IPS-NIHi11 (cell line): ENCODE measurements around the gene GRID1.
"Not testable (repeated sequence)": the region's sequence is repeated elsewhere in the genome, so short reads cannot be mapped to it uniquely, and the experiment has no call there.

Experiments
- DNase-seq: peaks from one replicate; pipeline ENCODE4 v3.0.0; 2012; ENCODE audit warnings: mixed read lengths, low spot score

The GRID1 gene

DNA sequence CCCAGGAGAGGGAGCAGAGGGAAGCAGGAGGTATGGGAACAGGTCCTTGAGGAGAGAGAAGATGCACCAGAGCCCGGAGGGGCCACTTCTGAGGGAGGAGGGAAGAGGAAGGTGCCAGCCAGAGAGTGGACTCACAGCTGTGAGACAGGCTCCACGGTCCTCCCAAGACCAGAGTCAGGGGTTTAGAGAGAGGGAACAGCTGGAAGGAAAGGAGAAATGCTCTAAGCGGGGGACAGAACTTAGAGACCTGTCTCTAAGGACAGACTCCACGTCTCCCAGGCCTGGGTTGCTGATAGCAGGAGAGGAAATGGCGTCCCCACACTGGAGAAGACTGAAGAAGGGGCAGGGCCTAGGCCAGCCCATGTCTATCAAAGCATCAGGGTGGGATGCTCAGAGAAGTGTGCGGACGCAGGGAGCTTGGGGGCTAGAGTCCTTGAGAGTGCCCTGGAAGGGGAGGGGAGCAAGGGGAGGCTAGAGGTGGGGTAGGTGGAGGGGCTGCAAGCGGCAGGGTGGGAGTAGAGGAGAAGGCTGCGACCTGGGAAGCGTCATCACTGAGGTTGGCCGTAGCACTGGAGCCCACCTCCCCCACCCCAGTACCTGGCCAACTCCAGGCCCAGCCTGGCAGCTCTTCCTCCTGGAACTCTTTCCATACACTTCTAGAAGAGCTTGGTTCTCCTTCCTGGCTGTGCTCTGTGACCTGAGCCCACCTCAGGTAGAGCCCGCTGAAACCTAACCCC, 25.6 kb upstream of the GRID1 start:
- no peak for DNase-seq

DNA sequence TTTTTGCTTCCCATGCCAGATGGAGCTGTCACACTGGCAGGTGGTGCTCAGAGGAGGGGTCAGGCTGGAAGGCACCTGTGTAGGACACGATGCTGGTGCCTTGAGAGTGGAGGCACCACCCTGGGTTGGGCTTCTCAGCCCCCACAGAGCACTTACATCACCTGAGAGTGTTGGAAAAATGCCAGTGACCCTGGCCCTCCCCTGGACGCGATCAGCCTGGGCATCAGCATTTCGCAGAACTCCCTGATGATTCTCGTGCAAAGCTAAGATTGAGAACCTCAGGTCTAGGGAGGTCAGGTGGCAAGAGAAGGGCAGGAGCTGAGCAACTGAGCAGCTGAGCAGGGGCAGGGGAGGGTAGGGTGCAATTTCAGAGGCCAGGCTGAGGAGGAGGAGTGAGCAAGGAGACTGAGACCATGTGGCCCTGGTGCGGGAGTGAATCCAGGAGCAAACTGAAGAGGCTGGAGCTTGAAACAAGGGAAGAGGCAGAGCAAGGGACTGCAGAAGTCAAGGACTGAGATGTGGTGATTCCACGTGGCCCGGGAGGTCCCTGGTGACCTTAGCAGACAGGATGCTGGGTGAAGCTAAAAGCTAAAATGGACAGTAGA, 24.7 kb upstream of the GRID1 start:
- DNase-seq: no peak

DNA sequence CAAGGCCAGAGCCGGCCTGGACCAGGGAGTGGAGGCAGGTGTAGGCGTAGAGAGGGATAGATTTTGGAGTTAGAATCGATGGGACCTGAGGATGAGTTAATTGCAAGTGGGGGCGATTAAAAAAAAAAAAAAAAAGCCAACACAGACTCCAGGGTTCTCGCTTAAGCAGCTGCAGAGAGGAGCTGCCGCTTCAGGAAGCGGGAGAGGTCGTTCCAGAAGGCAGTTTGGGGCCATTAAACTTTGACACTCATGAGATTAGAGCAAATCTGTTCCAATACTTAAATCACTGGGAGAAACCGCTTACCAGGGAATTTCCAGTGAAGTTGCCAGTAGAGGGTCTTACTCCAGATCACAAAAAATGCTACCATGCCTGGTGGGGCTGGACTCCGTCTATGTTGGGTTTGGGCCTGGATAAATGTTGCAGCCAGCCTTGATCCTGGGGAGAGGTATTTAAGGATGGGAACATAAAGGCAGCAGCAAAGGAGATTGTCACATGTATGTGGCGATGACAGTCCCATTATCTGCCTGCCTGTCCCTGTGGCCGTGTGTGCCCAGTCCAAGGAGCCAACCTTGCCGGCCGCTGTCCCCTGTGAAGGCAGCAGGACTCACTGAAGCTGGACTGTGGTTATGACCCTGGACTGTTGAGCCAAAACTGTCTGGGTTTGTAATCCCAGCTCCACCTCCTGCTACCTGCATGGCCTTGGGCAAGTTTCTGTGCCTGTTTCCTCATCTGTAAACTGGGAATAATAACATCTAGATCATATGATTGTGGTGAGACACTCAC, 23.9 kb upstream of the GRID1 start:
- no peak for DNase-seq

DNA sequence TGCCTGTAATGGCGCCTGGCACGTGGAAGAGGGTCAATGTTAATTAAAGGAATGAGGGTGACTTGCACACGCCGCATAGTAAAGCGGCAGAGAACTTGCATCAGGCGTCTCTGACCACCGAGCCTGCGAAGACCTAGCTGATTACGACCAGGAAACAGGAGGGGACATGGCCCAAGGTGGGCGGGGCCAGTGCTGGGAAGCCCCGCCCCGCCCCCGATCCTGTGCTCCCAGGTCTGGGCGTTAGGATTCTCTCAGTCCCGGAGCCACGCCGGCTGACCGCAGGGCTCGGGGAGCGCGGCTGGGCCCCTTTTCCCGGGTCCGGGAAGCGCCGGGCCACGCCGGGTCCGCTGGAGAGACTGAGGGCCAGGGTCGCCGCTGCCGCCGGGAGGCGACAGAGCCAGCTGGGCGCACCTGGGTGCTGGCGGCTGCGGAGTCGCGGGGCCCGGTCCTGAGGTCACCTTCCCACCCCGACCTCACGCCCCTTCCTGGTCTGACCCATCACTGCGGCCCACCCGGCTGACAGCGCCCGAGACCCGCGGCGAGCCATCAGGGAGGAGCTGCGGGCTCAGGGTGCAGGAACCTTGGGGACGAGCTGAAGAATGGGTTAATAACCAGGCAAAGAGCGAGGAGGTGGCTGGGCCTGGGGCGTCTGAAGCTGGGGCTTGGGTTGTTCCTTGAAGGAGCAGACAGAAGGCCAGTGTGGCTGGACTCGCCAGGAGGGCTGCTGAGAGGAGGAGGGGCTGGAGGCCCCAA, 23.0 kb upstream of the GRID1 start:
- DNase-seq: peak; percentile 93

DNA sequence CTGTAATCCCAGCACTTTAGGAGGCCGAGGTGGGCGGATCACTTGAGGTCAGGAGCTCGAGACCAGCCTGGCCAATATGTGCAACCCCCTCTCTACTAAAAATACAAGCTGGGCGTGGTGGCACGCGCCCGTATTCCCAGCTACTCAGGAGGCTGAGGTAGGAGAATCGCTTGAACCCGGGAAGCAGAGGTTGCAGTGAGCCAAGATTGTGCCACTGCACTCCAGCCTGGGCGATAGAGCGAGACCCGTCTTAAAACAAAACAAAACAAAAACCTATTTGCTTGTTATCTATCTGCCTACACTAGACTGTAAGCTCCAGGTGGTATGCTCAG, 22.5 kb upstream of the GRID1 start:
- DNase-seq: not testable (repeated sequence)

DNA sequence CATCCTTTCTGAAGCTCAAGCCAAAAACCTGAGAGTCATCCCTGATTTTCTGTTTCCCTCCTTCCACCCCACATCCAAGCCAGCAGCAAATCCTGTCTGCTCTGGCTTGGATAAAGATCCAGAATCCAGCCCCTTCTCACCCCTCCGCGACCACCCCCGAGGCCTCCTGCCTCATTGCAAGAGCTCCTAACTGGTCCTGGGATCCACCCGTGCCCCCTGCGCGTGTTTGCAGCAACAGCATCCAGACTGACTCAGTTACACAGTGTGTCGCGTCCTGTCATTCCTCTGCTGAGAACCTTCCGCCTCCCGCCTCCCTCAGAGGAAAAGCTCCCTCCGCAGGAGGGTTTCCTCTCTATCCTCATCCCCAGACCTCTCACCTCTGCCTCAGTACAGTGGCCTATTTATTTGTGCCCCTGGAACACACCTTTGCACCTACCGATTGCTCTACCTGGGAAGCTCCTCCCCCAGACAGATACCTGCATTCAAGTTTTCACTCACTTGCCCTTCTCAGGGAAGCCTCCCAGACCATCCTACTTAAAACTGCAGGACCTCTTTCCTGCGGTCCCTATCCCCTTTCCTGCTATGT, 21.6 kb upstream of the GRID1 start:
- no peak for DNase-seq

DNA sequence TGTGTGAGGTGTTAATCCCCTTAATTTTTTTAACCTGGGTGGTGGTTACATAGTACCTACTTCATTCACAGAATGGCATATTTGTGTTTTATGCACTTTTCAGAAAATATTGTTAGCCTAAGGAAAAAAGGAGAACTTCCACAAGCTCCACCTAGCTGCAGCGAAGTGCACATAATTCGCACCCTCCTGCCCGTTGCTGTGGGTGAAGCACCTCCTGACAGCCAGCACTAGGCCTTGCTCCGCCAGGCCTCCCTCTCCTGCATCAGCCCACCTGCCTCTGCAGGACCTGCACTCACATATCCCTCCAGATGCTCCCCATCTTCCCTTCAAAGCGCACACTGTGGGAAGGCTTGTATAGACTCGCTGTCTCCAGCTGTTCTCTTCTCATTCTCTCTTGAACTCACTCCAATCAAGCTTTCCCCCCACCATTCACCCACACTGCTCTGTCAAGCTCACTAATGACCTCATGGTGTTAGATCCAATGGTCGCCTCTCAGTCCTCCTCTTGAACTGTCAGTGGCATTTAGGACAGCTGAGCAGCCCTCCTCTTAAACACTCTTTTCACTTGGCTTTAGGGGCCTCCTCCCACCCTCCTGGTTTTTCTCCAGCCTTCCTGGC, 20.7 kb upstream of the GRID1 start:
- no peak for DNase-seq

DNA sequence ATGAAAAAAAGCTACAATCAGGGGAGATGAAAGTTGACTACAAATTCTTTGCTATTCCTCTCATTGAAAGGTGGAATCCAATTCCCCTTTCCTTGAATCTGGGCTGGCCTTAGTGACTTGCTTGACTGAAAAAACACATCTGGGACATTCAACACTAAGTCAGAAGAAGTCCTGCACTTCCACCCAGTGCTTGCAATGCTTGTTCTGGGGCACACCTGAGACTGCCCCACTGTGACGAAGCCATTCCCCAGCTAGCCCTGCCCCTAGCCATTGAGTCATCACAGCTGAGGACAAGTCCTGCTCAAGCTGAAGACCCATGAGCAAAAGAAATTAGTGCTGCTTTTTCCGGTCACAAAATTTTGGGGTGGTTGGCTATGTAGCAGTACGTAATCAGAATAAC, 19.2 kb upstream of the GRID1 start:
- no peak for DNase-seq

DNA sequence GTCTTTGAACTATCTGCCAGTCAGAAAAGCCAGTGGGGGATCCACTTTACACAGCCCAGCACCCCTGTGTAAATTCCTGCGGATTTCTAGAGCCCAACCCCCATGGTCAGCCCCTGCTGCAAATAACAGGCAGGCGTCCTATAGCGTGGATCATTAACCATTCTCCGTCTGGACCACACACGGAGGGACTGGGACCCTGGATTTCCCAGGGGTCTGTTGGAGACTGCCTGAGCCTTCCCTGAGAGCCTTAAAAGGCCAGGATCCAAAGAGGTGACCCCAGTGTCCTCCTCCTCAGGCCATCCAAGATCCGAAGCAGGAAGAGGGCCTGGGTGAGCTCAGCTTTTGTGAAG, 11.2 kb upstream of the GRID1 start:
- no peak for DNase-seq

DNA sequence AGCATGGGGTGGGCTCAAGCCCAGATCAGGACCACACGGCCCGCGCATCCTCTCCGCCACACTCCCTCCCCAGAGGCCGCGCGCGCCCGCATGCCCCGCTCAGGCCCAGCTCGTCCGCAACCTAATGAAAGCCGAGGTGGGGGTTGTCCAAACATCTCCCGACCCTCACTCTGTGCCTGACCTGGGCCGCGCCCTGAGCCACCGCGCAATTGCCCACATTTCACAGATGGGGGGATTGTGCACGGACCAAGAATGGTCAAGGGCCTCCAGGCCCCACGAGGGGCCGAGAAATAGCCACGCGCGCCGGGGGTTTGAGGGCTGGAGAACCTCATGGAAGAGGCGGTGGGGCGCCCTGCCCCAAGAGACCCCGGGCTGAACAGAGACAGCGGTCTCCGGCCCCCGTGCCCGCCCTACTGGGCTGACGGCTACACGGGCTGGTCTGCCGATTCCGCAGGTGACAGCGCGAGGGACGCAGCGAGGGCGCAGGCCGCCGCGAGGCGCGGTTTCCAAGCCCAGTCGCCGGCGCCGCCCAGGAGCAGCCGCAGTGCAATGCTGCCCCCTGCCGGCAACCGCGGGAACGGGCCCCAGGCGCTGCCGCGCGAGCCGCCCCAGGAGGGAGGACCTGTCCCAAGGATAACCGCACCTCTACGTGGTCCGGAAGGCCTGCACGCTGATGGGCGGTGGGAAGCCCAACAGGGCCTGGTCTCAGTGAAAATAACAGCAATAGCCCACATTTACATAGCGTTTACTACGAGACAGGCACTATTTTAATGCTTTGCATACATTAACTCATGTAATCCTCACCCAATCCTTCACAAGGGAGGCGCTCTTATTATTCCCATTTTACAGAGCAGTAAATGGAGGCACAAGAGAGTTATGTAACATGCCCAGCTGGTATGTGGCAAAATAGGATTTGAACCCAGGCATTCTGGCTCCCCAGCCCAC, 10.5 kb upstream of the GRID1 start:
- DNase-seq: peak; percentile 96

DNA sequence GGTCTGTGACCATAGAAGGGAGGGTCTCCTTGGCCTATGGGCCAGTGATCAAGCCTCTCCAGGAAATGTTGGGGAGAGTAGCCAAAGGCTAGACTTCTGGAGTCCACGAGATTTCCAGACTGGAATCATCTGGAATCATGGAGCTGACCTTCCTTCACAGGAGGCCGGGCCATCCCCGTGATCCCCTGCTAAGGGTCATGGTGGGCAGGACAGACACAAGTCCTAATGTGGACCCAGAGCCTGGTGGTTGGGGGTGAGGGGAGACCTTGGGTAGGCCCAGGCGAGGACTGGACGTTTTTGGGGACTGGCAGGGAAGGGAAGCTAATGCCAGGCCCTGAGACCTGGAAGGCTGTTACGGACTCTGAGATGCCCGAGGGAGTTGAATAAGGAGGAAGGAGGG, 9.8 kb upstream of the GRID1 start:
- DNase-seq: no peak

DNA sequence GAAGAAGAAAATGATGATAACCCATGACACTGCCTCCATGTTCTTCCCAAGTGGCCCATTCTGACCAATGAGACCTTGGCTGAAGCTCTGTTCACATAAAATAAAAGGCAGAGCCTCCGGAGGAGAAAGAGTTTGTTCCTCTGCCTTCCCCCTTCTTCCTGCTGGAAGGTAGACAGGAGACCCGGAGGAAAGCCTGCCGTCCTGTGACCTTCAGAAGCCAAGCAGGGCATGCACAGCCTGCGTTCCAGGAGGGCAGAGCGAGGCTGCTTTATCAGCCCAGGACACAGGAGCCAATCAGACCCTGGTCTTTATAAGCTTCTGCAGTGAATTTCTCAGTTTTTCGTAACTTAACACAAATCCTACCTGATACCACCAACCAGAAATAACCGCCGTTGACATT, 8.6 kb upstream of the GRID1 start:
- no peak for DNase-seq

DNA sequence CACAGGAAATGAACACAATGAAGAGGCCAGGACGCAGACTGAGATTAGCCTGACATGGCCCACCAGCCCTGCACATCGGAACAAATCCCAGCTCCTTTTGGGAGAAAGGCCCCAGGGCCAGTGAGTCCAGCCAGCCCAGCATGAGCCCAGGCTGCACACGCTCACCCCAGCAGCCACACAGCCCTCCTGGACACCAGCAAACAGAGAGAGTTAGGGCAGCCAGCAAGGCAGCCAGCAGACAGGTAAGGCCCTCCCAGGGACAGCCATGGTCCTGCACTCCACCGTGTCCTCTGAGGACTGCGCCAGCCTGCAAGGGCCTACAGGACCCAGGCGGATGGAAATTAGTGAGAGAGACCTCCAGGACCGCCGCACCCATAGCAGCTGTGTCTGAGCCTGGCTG, 8.1 kb upstream of the GRID1 start:
- DNase-seq: no peak

DNA sequence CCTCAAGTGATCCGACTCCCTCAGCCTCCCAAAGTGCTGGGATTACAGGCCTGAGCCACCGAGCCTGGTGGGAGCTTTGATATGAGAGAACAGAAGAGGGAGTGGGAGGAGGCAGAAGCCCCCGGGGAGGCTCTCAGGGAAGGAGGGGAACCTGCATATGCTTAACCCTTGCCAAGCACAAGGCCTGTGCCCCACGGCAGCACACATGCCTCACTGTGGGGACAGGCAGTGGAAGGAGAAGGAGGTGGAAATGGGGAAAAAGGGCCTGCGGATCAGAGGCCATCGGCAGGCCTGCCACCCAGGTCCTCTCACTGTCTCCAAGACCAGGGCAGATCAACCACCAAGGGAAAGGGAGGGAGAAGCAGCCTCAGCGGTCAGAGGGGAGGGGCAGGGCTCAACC, 7.2 kb upstream of the GRID1 start:
- no peak for DNase-seq

DNA sequence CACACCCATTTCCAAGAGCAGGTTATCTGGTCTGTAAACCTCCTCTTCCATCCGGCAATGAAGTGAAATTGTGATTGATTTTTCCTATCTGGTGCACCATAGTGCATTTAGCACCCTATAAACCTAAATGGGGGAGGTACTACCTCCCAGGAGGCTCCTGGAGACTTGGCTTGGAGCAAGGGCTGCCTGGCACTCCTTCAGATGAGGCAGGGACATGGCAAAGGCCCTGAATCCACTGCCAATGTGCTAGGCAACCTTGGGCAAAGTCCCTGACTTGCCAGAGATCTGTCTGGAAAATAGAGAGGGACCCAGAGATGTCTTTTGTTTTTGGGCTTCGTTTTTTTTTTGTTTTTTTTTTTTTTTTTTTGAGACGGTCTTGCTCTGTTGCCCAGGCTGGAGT, 6.7 kb upstream of the GRID1 start:
- no peak for DNase-seq

DNA sequence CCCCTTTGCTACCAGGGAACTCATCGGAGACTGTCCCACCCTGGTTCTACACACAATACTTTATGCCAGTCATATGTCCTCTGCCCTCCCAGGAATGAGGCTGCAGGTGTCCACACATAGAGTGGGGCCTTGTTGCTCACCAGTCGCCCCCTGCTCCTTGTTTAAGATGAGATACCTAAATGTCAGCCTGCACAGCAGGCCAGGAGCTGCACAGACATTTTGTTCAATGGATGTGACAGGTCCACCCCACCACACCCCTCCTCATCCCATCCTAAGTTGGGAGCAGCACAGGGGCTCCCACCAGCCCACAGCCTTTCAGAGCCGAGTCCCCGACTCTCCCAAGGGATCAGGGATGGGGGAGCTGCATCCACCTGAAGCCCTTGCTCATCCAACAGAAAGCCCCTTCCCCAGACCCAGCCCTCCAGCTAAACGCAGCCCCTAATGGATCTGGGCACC, 6.2 kb upstream of the GRID1 start:
- DNase-seq: no peak

DNA sequence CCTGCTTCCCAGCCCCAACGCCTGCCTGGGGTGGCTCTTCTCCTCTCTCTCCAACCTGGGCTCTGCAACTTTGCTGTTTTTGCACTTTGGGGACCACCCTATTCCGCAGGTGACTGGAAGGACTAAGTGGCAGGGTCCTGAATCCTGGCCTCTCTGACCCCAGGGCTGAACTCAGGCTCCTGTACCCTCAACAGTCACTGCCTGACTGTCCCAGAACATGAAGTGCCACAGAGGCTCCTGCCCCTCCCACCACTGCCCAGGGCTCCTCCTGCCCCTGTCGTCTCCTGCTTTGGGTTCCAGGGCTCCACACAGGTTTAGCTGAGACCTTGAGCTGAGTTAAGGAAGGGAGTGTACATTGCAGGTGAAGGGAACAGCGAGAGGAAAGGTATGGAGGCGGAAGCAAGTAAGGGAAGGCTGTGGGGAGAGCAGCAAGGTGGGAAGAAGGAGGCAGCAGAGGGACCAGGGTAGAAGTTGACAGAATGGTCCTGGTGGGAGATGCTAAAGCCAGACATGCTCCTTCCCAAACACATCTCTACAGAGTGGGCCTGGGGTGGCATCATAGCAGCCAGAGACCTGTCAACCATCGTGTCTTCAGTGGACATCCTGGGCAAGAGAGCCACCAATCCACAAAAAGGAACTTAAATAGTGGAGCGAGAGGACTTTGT, 5.7 kb upstream of the GRID1 start:
- DNase-seq: no peak

DNA sequence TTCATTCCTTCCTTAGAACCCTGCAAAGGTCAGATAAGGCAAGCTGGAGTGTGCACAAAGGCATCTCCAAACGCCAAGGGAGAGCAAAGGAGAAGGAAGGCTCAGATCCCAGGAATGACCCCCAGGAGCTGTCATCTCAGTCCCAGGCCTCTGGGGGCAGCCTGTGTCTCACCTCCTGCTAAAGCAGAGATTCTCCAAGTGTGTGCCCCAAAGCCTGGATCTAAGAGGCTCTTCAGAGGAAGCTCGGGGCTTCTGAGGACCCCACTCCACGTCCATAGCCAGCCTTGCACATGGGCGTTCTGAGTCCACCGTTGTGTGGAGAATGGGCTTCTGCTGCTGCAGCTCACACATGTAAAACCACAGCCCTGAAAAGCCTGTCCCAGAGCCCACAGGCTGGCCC, 5.1 kb upstream of the GRID1 start:
- no peak for DNase-seq

DNA sequence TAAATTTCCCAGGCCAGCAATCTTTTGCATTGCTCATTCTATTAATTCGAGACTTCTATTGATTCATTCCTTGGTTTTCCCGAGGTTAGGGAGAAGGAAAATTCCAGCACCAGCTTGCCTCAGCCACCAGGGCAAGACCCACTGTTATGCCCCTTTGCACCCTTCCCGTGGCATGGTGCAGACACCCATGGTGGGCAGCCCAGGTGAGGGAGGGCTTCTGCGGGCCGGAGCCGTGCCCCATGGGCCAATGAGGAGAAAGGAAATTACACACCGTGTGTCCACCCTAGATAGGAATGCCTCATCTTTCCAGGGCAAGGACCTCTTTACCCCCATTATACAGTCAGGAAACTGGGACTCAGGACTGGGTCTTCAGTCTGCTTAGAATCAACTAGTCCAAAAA, 4.5 kb upstream of the GRID1 start:
- DNase-seq: no peak

DNA sequence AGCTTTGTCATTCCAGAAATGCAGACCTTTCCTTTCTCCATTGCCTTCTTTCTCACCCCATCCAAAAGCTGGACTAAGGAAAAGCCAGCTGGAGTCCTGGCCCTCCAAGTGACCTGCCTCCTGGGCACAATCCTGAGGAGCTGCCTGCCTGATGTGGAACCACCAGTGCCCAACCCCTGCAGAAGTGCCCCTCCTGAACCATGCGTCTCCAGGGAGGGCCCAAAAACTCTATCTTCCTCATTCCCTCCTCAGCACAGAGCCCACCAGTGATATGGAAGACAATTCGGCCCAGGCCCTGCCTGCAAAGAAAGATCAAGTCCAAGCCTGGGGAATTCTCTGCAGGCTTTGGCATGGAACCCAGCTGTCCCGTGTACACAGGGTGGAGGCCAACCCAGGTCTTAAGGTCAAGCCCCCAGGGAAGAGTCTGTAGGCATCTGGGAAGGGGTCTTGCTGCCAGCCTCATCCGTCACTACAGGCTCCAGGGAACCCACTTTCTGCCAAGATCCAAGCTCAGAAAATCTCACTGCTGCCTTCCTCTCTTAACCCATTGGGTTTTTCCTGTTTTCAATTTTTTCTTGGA, 3.5 kb upstream of the GRID1 start:
- DNase-seq: no peak
